H9 (cell line): ENCODE measurements around the gene IL1RAPL1. TPM values are rescaled to one million over a fixed set of nuclear protein-coding genes. Genes with fewer than 3 reads are reported as not detected.

Experiments used
- DNase-seq: peaks from one replicate; pipeline ENCODE4 v3.0.0-alpha.2; 2017
- H2AFZ ChIP-seq: one replicate; pipeline ENCODE4 v1.6.1; 2013; ENCODE audit warnings: mild to moderate bottlenecking, low read length, control low read depth, moderate library complexity
- H2AK5ac ChIP-seq: 2 replicates; pipeline ENCODE4 v1.6.1; 2013; ENCODE audit warnings: low read length, control low read depth, mixed read lengths; ENCODE audit not compliant: insufficient read length
- H2BK120ac ChIP-seq: one replicate; pipeline ENCODE4 v1.6.1; 2013; ENCODE audit warnings: low read depth, mild to moderate bottlenecking, low read length, control low read depth, inconsistent platforms; ENCODE audit not compliant: poor library complexity, severe bottlenecking
- H2BK12ac ChIP-seq: 2 replicates; pipeline ENCODE4 v1.6.1; 2013; ENCODE audit warnings: low read length, control low read depth, mixed read lengths, low read depth; ENCODE audit not compliant: insufficient read length
- H2BK15ac ChIP-seq: 2 replicates; pipeline ENCODE4 v1.6.1; 2013; ENCODE audit warnings: low read depth, low read length, control low read depth
- H2BK20ac ChIP-seq: one replicate; pipeline ENCODE4 v1.6.1; 2013; ENCODE audit warnings: low read depth, mild to moderate bottlenecking, low read length, control low read depth, inconsistent platforms; ENCODE audit not compliant: poor library complexity, severe bottlenecking
- H2BK5ac ChIP-seq: 2 replicates; pipeline ENCODE4 v1.6.1; 2013; ENCODE audit warnings: low read length, control low read depth, mixed read lengths; ENCODE audit not compliant: insufficient read length
- H3K14ac ChIP-seq: 2 replicates; pipeline ENCODE4 v1.6.1; 2013; ENCODE audit warnings: low read length, control low read depth; ENCODE audit not compliant: insufficient read depth
- H3K18ac ChIP-seq: 2 replicates; pipeline ENCODE4 v1.6.1; 2013; ENCODE audit warnings: low read depth, mild to moderate bottlenecking, mixed read lengths, low read length, control low read depth; ENCODE audit not compliant: insufficient read length
- H3K23ac ChIP-seq: 2 replicates; pipeline ENCODE4 v1.6.1; 2013; ENCODE audit warnings: low read length, control low read depth, mixed read lengths, low read depth; ENCODE audit not compliant: insufficient read length
- H3K23me2 ChIP-seq: 2 replicates; pipeline ENCODE4 v1.6.1; 2013; ENCODE audit warnings: low read depth, mild to moderate bottlenecking, mixed read lengths, low read length, control low read depth; ENCODE audit not compliant: insufficient read length, poor library complexity, severe bottlenecking
- H3K27ac ChIP-seq: 2 replicates; pipeline ENCODE4 v1.5.1; 2013; ENCODE audit warnings: low read length, control low read depth, mixed read lengths, low read depth; ENCODE audit not compliant: insufficient read length
- H3K27me3 ChIP-seq: 2 replicates; pipeline ENCODE4 v1.6.1; 2013; ENCODE audit warnings: low read length, control low read depth, inconsistent platforms; ENCODE audit not compliant: insufficient read depth
- H3K4ac ChIP-seq: 2 replicates; pipeline ENCODE4 v1.6.1; 2013; ENCODE audit warnings: low read depth, mild to moderate bottlenecking, control low read depth, inconsistent platforms, low read length, moderate library complexity
- H3K4me1 ChIP-seq: 2 replicates; pipeline ENCODE4 v1.6.1; 2013; ENCODE audit warnings: low read length, control low read depth, inconsistent platforms; ENCODE audit not compliant: insufficient read depth
- H3K4me2 ChIP-seq: 2 replicates; pipeline ENCODE4 v1.6.1; 2013; ENCODE audit warnings: low read length, control low read depth, mixed read lengths; ENCODE audit not compliant: insufficient read length, insufficient read depth
- H3K56ac ChIP-seq: 2 replicates; pipeline ENCODE4 v1.6.1; 2013; ENCODE audit warnings: low read depth, mild to moderate bottlenecking, mixed read lengths, low read length, control low read depth; ENCODE audit not compliant: insufficient read length
- H3K79me1 ChIP-seq: 2 replicates; pipeline ENCODE4 v1.6.1; 2013; ENCODE audit warnings: low read depth, mild to moderate bottlenecking, moderate library complexity, low read length, control low read depth, inconsistent platforms; ENCODE audit not compliant: insufficient read depth, poor library complexity, severe bottlenecking
- H3K79me2 ChIP-seq: 2 replicates; pipeline ENCODE4 v1.6.1; 2013; ENCODE audit warnings: low read length, control low read depth, inconsistent platforms; ENCODE audit not compliant: insufficient read depth
- H3K9ac ChIP-seq: 2 replicates; pipeline ENCODE4 v1.6.1; 2013; ENCODE audit warnings: low read length, control low read depth, mixed read lengths; ENCODE audit not compliant: insufficient read length; ENCODE audit errors: extremely low read depth
- H3K9me3 ChIP-seq: one replicate; pipeline ENCODE4 v1.6.1; 2013; ENCODE audit warnings: low read depth, low read length, inconsistent platforms; ENCODE audit not compliant: control insufficient read depth
- H3T11ph ChIP-seq: one replicate; pipeline ENCODE4 v1.6.1; 2013; ENCODE audit warnings: mild to moderate bottlenecking, low read length, control low read depth, inconsistent platforms
- H4K20me1 ChIP-seq: one replicate; pipeline ENCODE4 v1.6.1; 2013; ENCODE audit not compliant: control insufficient read depth, insufficient read length, insufficient read depth
- H4K5ac ChIP-seq: 2 replicates; pipeline ENCODE4 v1.6.1; 2013; ENCODE audit warnings: low read depth, mild to moderate bottlenecking, mixed read lengths, low read length, control low read depth; ENCODE audit not compliant: insufficient read length
- H4K8ac ChIP-seq: replicated peaks from 2 replicates; pipeline ENCODE4 v1.6.1; 2013; ENCODE audit warnings: low read length, control low read depth, mixed read lengths, low read depth; ENCODE audit not compliant: insufficient read length
- H4K91ac ChIP-seq: 2 replicates; pipeline ENCODE4 v1.6.1; 2013; ENCODE audit warnings: low read depth, mild to moderate bottlenecking, moderate library complexity, mixed read lengths, low read length, control low read depth; ENCODE audit not compliant: insufficient read length
- H3K27ac Mint-ChIP-seq, 3 experiments: 2 replicates in 2 of 3; 3 replicates in 1 of 3; pipeline ENCODE4 v1.8.0; 2020 to 2021; ENCODE audit warnings: mixed read lengths in 3 of 3, mild to moderate bottlenecking in 1 of 3, moderate library complexity in 1 of 3
- H3K27me3 Mint-ChIP-seq: 2 replicates; pipeline ENCODE4 v1.8.0; 2021; ENCODE audit warnings: low read depth, mild to moderate bottlenecking, moderate library complexity, mixed read lengths
- H3K36me3 Mint-ChIP-seq, 3 experiments: 2 replicates in 2 of 3; 3 replicates in 1 of 3; pipeline ENCODE4 v1.8.0; 2020 to 2021; ENCODE audit warnings: low read depth in 3 of 3, mixed read lengths in 3 of 3; ENCODE audit not compliant: insufficient read depth in 1 of 3
- H3K4me1 Mint-ChIP-seq, 2 experiments: 2 replicates each; pipeline ENCODE4 v1.8.0; 2020; ENCODE audit warnings: mixed read lengths in 2 of 2
- H3K4me3 Mint-ChIP-seq, 2 experiments: 2 replicates in 1 of 2; 3 replicates in 1 of 2; pipeline ENCODE4 v1.8.0; 2020 to 2021; ENCODE audit warnings: mild to moderate bottlenecking in 2 of 2, mixed read lengths in 2 of 2, moderate library complexity in 1 of 2
- H3K9me3 Mint-ChIP-seq, 2 experiments: 2 replicates in 1 of 2; 3 replicates in 1 of 2; pipeline ENCODE4 v1.8.0; 2020; ENCODE audit warnings: mild to moderate bottlenecking in 2 of 2, mixed read lengths in 2 of 2, moderate library complexity in 1 of 2
- CTCF ChIP-seq: fragments of 200-600 bp; sonication (generic); conservative IDR thresholded peaks from 3 replicates; pipeline ENCODE4 v1.8.0; 2021; ENCODE audit warnings: antibody characterized with exemption, mild to moderate bottlenecking
- WGBS: extraction: QIAGEN DNeasy Blood & Tissue Kit; methylation state at CpG from one replicate; pipeline ENCODE4 v1.1.7; 2013; ENCODE audit warnings: missing lambda C conversion rate, low lambda C conversion rate, mixed read lengths; ENCODE audit not compliant: insufficient read length; ENCODE audit errors: extremely low coverage; 5-methylcytosine and 5-hydroxymethylcytosine counted together
- total RNA-seq: library from RNA; stranded (reverse); gene quantifications from 2 replicates; pipeline ENCODE4 v1.2.1, GENCODE V29; 2021

IL1RAPL1 gene
- total RNA-seq, 1 experiment from 2014 or later = 0.31 TPM

- TF ChIP-seq CTCF = no peak
- Histone ChIP-seq H3K4me2 (no peak overlapping the region), H3K27me3 (no peaks in the 10 kb centered on the region), H2BK5ac (no peak overlapping the region), H3K4ac (no peak overlapping the region), H3K9me3 (no peaks in the 10 kb centered on the region), H3K23me2 (no peaks in the 10 kb centered on the region), H2BK12ac (no peak overlapping the region), H3K18ac (no peak overlapping the region), H3T11ph (no peak overlapping the region), H4K91ac (no peak overlapping the region), H3K23ac (no peak overlapping the region), H4K8ac (no peak overlapping the region), H2BK120ac (no peak overlapping the region), H3K79me2 (no peaks in the 10 kb centered on the region), H3K4me1 (no peaks in the 10 kb centered on the region), H3K9ac (no peak overlapping the region), H3K79me1 (no peaks in the 10 kb centered on the region), H2AFZ (no peak overlapping the region), H4K20me1 (no peaks in the 10 kb centered on the region), H2AK5ac (no peak overlapping the region), H3K56ac (no peak overlapping the region), H3K14ac (no peak overlapping the region), H3K27ac (no peak overlapping the region), H4K5ac (no peak overlapping the region), H2BK15ac (no peak overlapping the region), H2BK20ac (no peak overlapping the region)
- Mint-ChIP-seq H3K4me3 (no peak overlapping the region), H3K9me3 (peaks cover 0 to 48% of the 10 kb centered on the region in 2 experiments; a peak in 4 of 5 replicates), H3K4me1 (peaks cover 19 to 22% of the 10 kb centered on the region in 2 experiments), H3K36me3 (no peaks in the 10 kb centered on the region), H3K27me3 (no peaks in the 10 kb centered on the region), H3K27ac (no peak overlapping the region)
- WGBS = no CpG with 5 or more reads among the region's 3 CpGs
- DNase-seq = no peak
Measured at GRCh38 chrX:29110041-29110440, 522.8 kb downstream of the IL1RAPL1 start.
